GM18526 (cell line): Measurements from ENCODE around the gene TK2.

Experiments used
- POLR2A ChIP-seq: IDR thresholded peaks from 3 replicates; pipeline ENCODE4 v1.6.1; 2011; ENCODE audit not compliant: insufficient read length; ENCODE audit errors: extremely low read depth

The TK2 gene

GRCh38 chr16:66508248-66508913, 41.5 kb downstream of the TK2 start:
- TF ChIP-seq POLR2A: no peak

GRCh38 chr16:66507731-66508239, 42.1 kb downstream of the TK2 start:
- no peak for TF ChIP-seq POLR2A

GRCh38 chr16:66503612-66504011, 46.3 kb downstream of the TK2 start:
- no peak for TF ChIP-seq POLR2A

DNA sequence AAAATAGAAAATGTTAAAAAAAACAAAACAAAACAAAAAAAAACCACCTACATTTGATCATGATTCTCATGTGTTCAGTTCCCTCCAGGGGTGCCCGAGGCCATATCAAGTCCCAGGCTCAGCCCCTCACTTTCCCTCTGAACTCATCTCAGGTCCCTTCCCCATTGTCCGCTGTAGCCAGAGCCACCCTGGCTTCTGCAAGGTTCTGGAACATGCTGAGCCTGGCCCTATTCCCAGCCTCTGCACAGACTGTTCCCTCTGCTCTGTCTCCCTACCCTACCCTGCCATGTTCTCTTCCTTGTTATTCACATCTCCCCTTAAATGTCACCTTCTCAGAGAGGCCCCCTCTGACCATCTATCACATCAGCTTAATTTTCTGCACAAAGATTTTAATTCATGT, 46.9 kb downstream of the TK2 start:
- TF ChIP-seq POLR2A: no peak

DNA sequence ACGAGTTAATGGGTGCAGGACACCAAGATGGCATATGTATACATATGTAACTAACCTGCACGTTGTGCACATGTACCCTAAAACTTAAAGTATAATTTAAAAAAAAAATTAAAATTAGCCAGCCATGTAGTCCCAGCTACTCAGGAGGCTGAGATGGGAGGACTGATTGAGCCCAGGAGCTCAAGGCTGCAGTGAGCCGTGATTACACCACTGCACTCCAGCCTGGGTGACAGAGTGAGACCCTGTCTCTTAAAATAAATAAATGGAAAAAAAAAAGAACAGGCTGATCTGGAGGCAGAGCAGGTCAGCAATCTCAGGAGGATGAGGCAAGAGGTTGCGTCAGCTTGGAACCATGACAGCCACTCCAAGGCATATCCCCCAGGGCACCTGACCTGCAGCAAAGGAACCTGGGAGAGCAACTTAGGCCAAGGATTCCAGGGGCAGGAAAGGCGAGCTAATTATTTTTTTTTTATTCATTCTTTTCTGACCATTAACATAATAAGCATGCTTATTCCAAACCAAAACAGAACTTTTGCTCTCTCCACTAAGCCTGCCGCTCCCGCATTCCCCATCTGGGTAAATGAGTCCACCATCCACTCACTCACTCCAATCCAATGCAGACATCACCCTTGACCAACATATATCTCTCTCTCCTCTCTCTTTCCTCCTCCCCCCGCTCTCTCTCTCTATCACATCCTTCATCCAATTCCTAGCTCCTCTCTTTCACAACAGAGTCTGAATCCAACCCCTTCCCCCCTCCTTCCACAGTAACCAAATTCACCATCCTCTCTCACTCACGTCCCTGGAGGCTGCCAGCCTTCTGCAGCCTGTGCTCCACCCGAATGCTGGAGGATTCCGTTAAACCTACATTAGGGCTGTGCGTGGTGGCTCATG, 47.7 kb downstream of the TK2 start:
- TF ChIP-seq POLR2A: no peak

DNA sequence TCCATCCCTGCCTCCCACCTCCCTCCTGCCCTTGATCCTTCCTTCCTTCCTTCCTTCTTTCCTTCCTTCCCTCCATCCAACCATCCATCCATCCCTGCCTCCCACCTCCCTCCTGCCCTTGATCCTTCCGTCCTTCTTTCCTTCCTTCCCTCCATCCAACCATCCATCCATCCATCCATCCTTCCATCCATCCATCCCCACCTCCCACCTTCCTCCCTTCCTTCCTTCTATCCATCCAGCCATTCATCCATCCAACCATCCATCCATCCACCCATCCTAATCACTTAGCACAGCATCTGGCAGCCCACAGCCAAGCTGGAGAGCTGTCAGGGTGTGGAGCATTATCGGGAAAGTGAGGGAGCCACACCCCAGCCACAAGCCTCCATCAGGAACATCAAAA, 54.5 kb downstream of the TK2 start:
- TF ChIP-seq POLR2A: no peak

DNA sequence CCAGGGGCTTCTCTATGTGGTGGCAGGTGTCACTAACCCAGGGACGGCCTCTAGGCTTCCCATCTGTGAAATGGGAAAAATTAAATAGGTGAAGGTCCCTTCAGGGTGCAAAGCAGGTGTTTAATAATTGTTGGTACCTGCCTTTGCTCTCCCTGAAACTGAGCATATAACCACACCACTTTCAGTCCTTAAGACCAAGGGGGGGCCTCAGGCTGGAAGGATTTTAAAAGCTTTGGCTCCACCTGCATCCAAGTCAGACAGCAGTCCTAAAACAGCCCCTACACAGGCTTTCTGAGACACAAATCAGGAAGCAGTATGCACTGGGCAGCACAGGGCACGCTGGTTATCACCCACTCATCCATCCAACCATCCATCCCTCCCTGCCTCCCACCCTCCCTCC, 55.0 kb downstream of the TK2 start:
- no peak for TF ChIP-seq POLR2A

- no peak for TF ChIP-seq POLR2A
These were observed 56.2 kb downstream of the TK2 start for GRCh38 chr16:66493490-66494401.

DNA sequence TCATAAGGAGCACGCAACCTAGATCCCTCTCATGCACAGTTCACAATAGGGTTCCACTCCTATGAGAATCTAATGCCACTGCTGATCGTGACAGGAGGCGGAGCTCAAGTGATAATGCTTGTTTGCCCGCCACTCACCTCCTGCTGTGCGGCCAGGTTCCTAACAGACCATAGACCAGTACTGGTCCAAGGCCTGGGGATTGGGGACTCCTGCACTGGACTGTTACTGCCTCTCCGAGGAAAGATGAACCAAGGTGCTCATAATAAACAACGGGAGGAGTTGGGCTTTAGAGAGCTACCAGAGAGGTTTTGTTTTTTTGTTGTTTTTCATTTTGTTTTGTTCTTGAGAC, 58.2 kb downstream of the TK2 start:
- no peak for TF ChIP-seq POLR2A

DNA sequence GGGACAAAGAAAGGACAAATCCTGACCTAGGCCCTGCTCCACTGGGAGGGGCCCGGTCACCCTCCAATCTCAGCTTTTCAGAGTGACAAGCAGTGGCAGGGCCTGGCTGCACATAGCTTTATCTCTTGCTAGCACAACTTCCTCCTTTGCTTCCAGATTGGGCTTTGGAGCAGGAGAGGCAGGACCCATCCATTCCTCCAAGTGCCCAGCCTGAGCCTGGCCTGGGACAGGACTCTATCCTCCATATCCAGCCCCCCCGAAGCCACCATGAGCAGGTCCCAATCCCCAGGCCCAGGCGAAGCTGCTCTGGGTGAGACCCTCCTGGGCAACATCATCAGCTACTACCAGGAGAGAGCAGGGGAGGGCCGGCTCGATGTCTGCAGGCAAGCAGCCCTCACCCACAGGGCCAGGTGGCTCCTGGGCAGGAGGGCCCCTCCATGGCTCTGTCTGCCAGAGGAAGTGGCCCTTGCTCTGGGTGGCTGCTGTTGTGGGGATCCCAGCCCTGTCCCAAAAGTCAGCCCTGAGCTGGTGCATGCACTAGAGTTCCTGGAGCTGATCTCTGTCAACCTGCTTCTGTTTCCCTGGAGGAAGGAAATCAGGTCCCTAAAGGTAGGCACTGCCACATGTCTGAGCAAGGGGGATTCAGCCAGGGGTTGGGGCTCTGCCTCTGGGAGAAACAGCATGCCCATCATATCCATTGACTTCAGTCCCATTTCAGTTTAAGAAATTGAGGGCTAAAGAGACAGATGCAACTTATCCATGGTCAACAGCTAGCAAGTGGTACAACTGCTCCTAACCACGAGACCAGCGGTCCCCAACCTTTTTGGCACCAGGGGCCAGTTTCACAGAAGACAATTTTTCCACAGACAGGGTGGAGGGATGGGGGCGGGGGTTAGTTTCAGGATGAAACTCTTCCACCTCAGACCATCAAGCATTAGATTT, 58.9 kb downstream of the TK2 start:
- no peak for TF ChIP-seq POLR2A

DNA sequence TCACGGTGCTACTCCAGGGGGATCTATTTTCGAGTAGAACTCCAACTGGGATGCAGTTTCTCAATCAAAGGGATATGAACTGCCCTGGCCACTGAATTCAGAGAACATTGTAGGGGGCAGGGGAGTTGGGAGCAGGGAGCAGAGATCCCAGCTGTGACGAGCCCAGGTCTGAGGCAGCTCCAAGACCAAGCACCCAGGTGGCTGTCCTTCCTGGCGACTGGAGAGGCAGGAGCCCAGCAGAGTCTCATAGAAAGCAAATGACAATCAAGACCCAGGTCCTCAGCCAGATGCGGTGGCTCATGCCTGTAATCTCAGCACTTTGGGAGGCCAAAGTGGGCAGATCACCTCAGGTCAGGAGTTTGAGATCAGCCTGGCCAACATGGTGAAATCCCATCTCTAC, 60.1 kb downstream of the TK2 start:
- no peak for TF ChIP-seq POLR2A

GRCh38 chr16:66489385-66489784, 60.5 kb downstream of the TK2 start:
- TF ChIP-seq POLR2A: no peak

DNA sequence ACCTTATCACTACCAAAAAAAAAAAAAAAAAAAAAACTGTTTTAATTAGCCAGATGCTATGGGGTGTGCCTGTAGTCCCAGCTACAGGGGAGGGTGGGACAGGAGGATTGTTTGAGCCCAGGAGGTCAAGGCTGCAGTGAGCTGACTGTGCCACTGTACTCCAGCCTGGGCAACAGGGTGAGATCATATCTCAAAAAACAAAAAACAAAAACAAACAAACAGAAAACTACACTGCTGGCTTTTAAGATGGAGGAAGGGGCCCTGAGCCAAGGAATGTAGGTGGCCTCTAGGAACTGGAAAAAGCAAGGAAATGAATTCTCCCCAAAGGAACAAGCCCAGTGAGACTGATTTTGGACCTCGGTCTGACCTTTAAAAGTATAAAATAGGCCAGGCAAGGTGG, 61.4 kb downstream of the TK2 start:
- TF ChIP-seq POLR2A: no peak

GRCh38 chr16:66487580-66488275, 62.2 kb downstream of the TK2 start:
- TF ChIP-seq POLR2A: no peak
